ENCODE data around the gene MRPS27. TPM values are rescaled to one million over a fixed set of nuclear protein-coding genes. Genes with fewer than 3 reads are reported as not detected.

The MRPS27 gene
- total and polyA plus RNA-seq, 9 of the 15 experiments (the other 6 are each of a cell fraction or from before 2014, with no cell fraction given), result 73.6 to 144 (median 106) TPM

- TF ChIP-seq POLR2B (IDR thresholded peaks at IDR 0.05; ENCODE audit: low read depth, partially characterized antibody) (no peak), SIN3B (IDR thresholded peaks at IDR 0.05; ENCODE audit: low read depth) (no peak), HEY1 (CRISPR knock-in tag; IDR thresholded peaks at IDR 0.05; ENCODE audit: borderline replicate concordance) (no peak), KDM2B (CRISPR knock-in tag; IDR thresholded peaks at IDR 0.05) (no peak), CAMTA2 (CRISPR knock-in tag; conservative IDR thresholded peaks at IDR 0.05) (no peak), MECOM (CRISPR knock-in tag; IDR thresholded peaks at IDR 0.05) (no peak; the same call in 1 of the 2 replicates), DNMT1 (IDR thresholded peaks at IDR 0.05) (no peak), RBM14 (IDR thresholded peaks at IDR 0.05; ENCODE audit: borderline replicate concordance, insufficient read depth, low read depth, low read length) (no peak), GATAD2A (IDR thresholded peaks at IDR 0.05) (no peak), ZNF324 (CRISPR knock-in tag; IDR thresholded peaks at IDR 0.05) (no peak), POU5F1 (IDR thresholded peaks at IDR 0.05; ENCODE audit: borderline replicate concordance, low read depth, low read length, partially characterized antibody) (no peak), ZNF354B (CRISPR knock-in tag; IDR thresholded peaks at IDR 0.05) (no peak), CTCF (IDR thresholded peaks at IDR 0.05 in 2 of 3, conservative IDR thresholded peaks at IDR 0.05 in 1 of 3; ENCODE audit: insufficient read depth in 2 of 3, low read depth in 1 of 3, low read length in 3 of 3) (peak; percentile 50 to 66 (median 62)), HINFP (tag; conservative IDR thresholded peaks at IDR 0.05; ENCODE audit: low read depth) (no peak), GTF2E2 (tag; IDR thresholded peaks at IDR 0.05) (no peak), NRF1 (conservative IDR thresholded peaks at IDR 0.05 in 1 of 2, IDR thresholded peaks at IDR 0.05 in 1 of 2) (no peak), HDAC8 (tag; IDR thresholded peaks at IDR 0.05) (no peak), ZNF449 (CRISPR knock-in tag; IDR thresholded peaks at IDR 0.05) (no peak), TFAM (CRISPR knock-in tag; conservative IDR thresholded peaks at IDR 0.05) (no peak), MTF1 (CRISPR knock-in tag; IDR thresholded peaks at IDR 0.05; ENCODE audit: borderline replicate concordance) (no peak)
- TF ChIP-seq, protein P1, sequence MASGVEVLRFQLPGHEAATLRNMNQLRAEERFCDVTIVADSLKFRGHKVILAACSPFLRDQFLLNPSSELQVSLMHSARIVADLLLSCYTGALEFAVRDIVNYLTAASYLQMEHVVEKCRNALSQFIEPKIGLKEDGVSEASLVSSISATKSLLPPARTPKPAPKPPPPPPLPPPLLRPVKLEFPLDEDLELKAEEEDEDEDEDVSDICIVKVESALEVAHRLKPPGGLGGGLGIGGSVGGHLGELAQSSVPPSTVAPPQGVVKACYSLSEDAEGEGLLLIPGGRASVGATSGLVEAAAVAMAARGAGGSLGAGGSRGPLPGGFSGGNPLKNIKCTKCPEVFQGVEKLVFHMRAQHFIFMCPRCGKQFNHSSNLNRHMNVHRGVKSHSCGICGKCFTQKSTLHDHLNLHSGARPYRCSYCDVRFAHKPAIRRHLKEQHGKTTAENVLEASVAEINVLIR (CRISPR knock-in tag; IDR thresholded peaks at IDR 0.05), result no peak
- TF ChIP-seq, protein P2, sequence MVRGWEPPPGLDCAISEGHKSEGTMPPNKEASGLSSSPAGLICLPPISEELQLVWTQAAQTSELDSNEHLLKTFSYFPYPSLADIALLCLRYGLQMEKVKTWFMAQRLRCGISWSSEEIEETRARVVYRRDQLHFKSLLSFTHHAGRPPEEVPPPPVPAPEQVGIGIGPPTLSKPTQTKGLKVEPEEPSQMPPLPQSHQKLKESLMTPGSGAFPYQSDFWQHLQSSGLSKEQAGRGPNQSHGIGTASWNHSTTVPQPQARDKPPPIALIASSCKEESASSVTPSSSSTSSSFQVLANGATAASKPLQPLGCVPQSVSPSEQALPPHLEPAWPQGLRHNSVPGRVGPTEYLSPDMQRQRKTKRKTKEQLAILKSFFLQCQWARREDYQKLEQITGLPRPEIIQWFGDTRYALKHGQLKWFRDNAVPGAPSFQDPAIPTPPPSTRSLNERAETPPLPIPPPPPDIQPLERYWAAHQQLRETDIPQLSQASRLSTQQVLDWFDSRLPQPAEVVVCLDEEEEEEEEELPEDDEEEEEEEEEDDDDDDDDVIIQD (CRISPR knock-in tag; IDR thresholded peaks at IDR 0.05), result no peak
These were observed 39.4 kb downstream of the MRPS27 start (continued) for GRCh38 chr5:72280581-72281069.
